Activated CD4-positive, CD25-positive, alpha-beta regulatory T cell (primary cell): ENCODE measurements around the gene MTHFD1L.
"Not testable (repeated sequence)": the region's sequence is repeated elsewhere in the genome, so short reads cannot be mapped to it uniquely, and the experiment has no call there.

Experiments used
- DNase-seq, 4 experiments: peaks; one replicate each; lab custom pipeline; 2025; lab: John Stamatoyannopoulos, UW

Gene MTHFD1L

GRCh38 chr6:151123641-151124040, 258.1 kb downstream of the MTHFD1L start:
- not testable (repeated sequence) for DNase-seq

- DNase-seq: not testable (repeated sequence)
Measured at GRCh38 chr6:151125242-151125641, 259.7 kb downstream of the MTHFD1L start.

- DNase-seq: not testable (repeated sequence)
Measured at GRCh38 chr6:151125651-151126416, 260.3 kb downstream of the MTHFD1L start.

GRCh38 chr6:151126417-151126724, 260.9 kb downstream of the MTHFD1L start:
- DNase-seq: not testable (repeated sequence)

GRCh38 chr6:151127133-151127798, 261.8 kb downstream of the MTHFD1L start:
- DNase-seq: not testable (repeated sequence)

GRCh38 chr6:151128763-151129370, 263.4 kb downstream of the MTHFD1L start:
- no peak for DNase-seq

GRCh38 chr6:151130329-151130728, 264.8 kb downstream of the MTHFD1L start:
- DNase-seq: no peak

- DNase-seq: no peak
Measured at GRCh38 chr6:151131324-151132007, 266.0 kb downstream of the MTHFD1L start.

GRCh38 chr6:151136141-151136755, 270.7 kb downstream of the MTHFD1L start:
- no peak for DNase-seq

GRCh38 chr6:151137542-151137941, 272.0 kb downstream of the MTHFD1L start:
- no peak for DNase-seq

- DNase-seq: no peak
Measured at GRCh38 chr6:151139524-151139923, 274.0 kb downstream of the MTHFD1L start.

- DNase-seq: no peak
Measured at GRCh38 chr6:151140767-151141166, 275.3 kb downstream of the MTHFD1L start.

- no peak for DNase-seq
Measured at GRCh38 chr6:151141685-151142084, 276.2 kb downstream of the MTHFD1L start.

- DNase-seq: no peak
Measured at GRCh38 chr6:151142676-151143075, 277.2 kb downstream of the MTHFD1L start.

- DNase-seq: no peak
Measured at GRCh38 chr6:151143337-151143736, 277.8 kb downstream of the MTHFD1L start.

- no peak for DNase-seq
Measured at GRCh38 chr6:151143806-151144205, 278.3 kb downstream of the MTHFD1L start.

GRCh38 chr6:151147118-151147832, 281.8 kb downstream of the MTHFD1L start:
- no peak for DNase-seq

GRCh38 chr6:151148111-151148510, 282.6 kb downstream of the MTHFD1L start:
- DNase-seq: no peak

- no peak for DNase-seq
Measured at GRCh38 chr6:151149793-151150192, 284.3 kb downstream of the MTHFD1L start.
